Ishikawa (cell line): ENCODE measurements around the gene ZNF830.

Source experiments
- EGR1 ChIP-seq: IDR thresholded peaks from 2 replicates; pipeline ENCODE4 v1.6.1; 2012
- EP300 ChIP-seq: IDR thresholded peaks from 2 replicates; pipeline ENCODE4 v1.6.1; 2012; ENCODE audit warnings: borderline replicate concordance
- FOXM1 ChIP-seq: IDR thresholded peaks from 2 replicates; pipeline ENCODE4 v1.6.1; 2012; ENCODE audit warnings: low read depth, borderline replicate concordance
- TAF1 ChIP-seq: IDR thresholded peaks from 2 replicates; pipeline ENCODE4 v1.6.1; 2012; ENCODE audit warnings: low read depth, mild to moderate bottlenecking
- TCF12 ChIP-seq: IDR thresholded peaks from 2 replicates; pipeline ENCODE4 v1.6.1; 2012; ENCODE audit warnings: low read depth
- TEAD4 ChIP-seq: IDR thresholded peaks from 2 replicates; pipeline ENCODE4 v1.6.1; 2012

- no peak for TF ChIP-seq FOXM1
- no peak for TF ChIP-seq TEAD4
- TF ChIP-seq EP300: no peak
- no peak for TF ChIP-seq TCF12
- no peak for TF ChIP-seq TAF1
- TF ChIP-seq EGR1: no peak
These were observed 17.8 kb downstream of the ZNF830 start for GRCh38 chr17:34979153-34979552.
